Measurements from ENCODE around the gene YAP1.
"Not testable (repeated sequence)": the region's sequence is repeated elsewhere in the genome, so short reads cannot be mapped to it uniquely, and the experiment has no call there.

YAP1 gene

GRCh38 chr11:102237096-102237735 is 127.0 kb downstream of the YAP1 start:
- FAIRE-seq, result peak; percentile 44
- DNase-seq (ENCODE audit: insufficient read length, low spot score), result no peak

DNA sequence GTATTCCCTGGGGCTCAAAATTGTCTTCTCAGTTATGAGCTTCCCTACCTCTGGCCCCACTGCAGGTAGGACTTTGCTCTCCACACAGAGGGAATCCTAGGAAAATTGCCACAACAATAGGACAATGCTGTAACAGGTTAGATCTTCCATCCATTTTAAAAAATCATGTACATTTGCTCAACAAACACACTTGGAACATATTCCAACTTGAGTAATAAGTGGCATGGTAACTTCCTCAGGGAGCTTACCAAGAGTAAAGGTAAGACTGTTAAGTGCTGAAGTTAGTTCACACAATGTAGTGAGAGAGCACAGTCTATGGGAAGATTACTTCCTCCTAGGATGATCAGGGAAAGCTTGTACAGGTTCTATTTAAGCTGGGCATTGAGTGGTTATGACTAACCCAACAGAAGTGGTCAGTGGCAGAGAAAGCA is 128.2 kb downstream of the YAP1 start:
- DNase-seq (ENCODE audit: insufficient read length, low spot score) (no peak), FAIRE-seq (peak; percentile 48)

GRCh38 chr11:102239448-102239847 is 129.2 kb downstream of the YAP1 start:
- FAIRE-seq (no peak), DNase-seq (ENCODE audit: insufficient read length, low spot score) (no peak)

- no peak for DNase-seq (ENCODE audit: insufficient read length, low spot score)
- FAIRE-seq, result peak; percentile 44
Measured at GRCh38 chr11:102239911-102240310, 129.7 kb downstream of the YAP1 start.

GRCh38 chr11:102240502-102240901 is 130.3 kb downstream of the YAP1 start:
- no peak for FAIRE-seq
- no peak for DNase-seq (ENCODE audit: insufficient read length, low spot score)

GRCh38 chr11:102241026-102241425 is 130.8 kb downstream of the YAP1 start:
- no peak for DNase-seq (ENCODE audit: insufficient read length, low spot score)
- peak; percentile 91 for FAIRE-seq

GRCh38 chr11:102243399-102243884 is 133.2 kb downstream of the YAP1 start:
- FAIRE-seq, result no peak
- no peak for DNase-seq (ENCODE audit: insufficient read length, low spot score)

DNA sequence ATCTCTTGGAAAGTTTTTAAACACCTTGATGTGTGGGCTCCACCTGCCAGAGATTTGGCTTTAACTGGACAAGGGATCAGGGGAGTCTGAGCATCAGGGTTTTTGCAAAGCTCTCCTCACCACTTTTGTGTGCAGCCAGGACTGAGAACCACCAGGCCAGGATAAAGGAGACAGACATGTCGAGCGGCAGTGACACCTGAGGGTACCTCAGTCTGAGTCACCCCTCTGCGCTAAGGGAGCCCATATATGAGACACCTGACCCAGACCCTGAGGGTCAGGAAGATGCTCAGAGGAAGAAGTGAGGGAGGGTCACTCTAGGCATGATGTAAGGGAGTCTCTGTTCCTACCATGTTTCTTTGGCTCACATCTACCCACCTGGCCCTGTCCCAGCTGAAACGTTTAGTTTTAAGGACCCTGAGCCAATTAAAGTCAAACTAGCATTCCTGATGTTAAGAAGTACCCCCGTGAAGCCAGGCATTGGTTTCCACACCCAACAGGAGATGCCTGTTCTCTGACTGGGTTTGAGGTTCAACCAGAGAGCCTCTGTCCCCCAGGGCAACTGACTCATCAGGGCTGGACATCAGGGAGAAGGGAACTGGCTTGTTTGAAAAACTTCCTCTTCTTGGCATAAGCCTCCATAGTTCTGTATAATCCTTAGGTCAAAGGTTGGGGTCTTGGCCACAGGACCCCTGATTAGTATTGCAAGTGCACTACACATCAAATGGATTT is 134.6 kb downstream of the YAP1 start:
- DNase-seq (ENCODE audit: insufficient read length, low spot score), result peak; percentile 89
- peak; percentile 98 for FAIRE-seq

GRCh38 chr11:102251423-102251822 is 141.2 kb downstream of the YAP1 start:
- FAIRE-seq, result peak; percentile 52
- DNase-seq (ENCODE audit: insufficient read length, low spot score), result no peak

DNA sequence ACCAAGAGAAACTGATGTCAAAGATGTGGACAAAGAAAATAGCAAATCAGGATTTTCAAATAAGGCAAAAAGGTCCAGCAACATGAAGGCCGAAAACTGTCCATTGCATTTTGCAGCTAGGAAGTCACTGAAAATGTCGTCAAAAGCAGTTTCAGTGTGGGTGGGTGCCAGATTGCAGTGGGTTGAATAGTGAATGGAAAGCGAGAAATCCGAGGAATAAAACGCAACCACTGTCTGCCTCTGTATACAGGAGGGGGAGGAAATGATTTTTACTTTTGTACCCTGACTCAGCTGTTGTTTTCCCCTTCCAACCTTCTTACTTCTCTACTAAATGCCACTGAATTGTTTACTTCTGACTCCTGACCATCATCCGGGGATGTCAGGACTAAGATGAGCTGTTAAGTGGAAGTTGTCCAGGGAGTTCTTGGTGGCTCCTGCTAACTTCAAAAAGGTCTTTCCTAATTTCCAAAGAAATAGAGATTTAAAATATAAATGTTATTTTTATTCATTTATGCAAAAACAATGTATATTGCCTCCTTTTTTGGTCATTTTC is 142.2 kb downstream of the YAP1 start:
- FAIRE-seq (no peak), DNase-seq (ENCODE audit: insufficient read length, low spot score) (no peak)

DNA sequence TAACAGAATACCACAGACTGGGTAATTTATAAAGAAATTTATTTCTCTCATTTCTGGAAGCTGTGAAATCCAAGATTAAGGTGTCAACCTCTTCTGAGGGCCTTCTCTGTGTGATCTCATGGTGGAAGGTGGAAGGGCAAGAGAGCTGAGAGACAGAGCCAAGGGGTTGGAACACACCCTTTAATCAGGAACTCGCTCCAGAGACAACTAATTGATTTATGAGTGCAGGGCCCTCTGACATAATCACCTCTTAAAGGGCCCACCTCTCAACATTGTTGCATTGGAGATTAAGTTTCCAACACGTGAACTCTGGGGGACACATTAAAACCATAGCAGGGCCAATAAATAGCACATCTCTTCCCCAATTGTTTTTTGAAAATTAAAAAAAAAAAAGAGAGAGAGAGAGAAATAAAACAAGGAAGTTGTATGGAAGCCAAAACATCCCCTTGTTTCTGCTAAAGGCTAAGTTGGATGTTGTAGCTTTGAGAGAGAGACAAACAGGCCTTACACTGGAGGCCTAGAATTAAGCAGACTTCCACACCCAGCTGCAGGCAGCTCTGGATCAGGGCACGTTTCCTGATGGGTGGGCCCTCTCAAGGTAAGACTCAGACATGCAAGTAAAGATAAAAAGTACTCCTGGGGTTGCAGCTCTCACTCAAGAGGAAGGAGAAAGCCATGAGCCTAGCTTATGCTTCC is 142.9 kb downstream of the YAP1 start:
- FAIRE-seq (peak; percentile 71), DNase-seq (ENCODE audit: insufficient read length, low spot score) (no peak)

DNA sequence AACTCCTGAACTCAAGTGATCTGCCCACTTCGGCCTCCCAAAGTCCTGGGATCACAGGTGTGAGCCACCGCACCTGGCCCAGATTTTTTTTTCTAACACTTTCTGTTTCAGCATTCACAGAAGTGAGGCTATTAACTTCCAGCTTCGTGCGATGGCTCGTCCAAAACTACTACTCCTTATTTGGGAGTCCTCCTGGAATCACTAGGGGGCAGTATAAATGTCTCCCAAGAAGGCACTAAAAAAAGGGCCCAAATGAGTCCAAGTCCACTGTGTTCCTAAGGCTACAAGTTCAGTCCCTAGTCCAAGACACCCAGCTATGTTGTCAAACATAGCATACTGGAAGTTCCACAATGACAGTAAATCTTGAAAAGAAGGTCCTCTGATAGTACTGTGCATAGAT is 143.8 kb downstream of the YAP1 start:
- DNase-seq (ENCODE audit: insufficient read length, low spot score), result no peak
- FAIRE-seq, result peak; percentile 16

DNA sequence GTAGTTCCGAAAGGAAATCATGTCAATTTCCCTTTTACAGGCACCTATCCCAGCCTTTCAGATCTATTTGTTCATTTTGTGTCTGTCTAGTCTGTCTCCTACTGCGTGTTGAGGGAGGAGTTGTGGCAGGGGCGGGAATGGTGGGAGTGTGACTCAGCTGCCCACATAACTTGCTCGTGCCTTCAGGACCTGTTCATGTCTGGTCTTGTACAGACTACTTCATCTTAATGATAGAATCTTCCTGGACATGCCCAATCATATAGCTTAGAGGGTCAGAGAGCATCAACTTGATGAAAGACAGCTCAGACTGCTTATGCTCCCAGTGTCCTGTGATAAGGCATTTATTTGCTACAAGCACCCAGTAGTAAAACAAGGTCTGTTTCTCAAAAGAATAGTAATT is 146.0 kb downstream of the YAP1 start:
- FAIRE-seq (peak; percentile 100), DNase-seq (ENCODE audit: insufficient read length, low spot score) (peak; percentile 99)

DNA sequence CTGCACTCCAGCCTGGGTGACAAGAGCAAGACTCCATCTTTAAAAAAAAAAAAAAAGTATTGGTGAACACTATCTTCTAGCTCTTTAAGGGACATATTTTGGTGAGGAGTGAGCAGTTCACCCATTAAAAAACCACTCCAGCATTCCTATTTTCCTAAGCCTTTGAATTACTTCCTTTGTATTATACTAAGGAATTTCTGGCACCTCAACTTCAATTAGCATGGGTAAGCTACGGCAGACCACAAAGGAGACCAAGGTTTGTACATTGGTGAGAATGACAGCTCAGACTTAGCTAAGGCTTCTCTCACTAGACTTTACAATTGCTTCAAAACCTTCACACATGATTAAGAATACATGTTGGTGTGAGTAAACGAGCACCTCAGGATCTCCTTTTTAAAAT is 150.0 kb downstream of the YAP1 start:
- no peak for DNase-seq (ENCODE audit: insufficient read length, low spot score)
- peak; percentile 40 for FAIRE-seq

DNA sequence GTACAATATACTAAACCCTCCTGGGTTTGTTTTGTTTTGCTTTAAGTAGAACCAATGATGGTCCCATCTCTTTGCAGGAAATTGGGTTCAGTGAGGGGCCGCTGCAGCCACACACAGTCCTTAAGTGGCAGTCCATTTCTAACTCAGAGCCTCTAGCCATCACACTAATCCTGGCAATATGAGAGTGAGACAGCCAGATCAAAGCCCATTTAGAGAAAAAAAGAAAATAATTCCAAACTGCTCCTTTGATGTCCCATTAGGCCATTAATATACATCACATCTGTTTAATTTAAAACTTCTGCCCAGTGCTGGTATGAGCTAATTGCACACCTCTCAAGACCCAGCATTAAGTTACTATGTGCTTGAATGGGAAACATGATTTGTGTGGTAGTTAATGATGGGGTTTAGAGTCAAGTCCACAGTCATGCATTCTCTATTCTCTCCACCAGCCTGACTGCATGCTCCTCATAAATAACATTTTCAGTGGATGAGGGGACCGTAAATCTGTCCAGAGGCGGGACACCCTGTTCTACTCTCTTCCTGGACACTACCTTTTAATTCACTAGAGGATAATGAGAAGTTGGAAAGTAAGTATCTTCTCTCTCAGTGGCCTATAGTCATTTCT is 153.2 kb downstream of the YAP1 start:
- FAIRE-seq, result no peak
- no peak for DNase-seq (ENCODE audit: insufficient read length, low spot score)

- not testable (repeated sequence) for FAIRE-seq; DNase-seq (ENCODE audit: insufficient read length, low spot score)
Measured at GRCh38 chr11:102264704-102265103, 154.5 kb downstream of the YAP1 start.

DNA sequence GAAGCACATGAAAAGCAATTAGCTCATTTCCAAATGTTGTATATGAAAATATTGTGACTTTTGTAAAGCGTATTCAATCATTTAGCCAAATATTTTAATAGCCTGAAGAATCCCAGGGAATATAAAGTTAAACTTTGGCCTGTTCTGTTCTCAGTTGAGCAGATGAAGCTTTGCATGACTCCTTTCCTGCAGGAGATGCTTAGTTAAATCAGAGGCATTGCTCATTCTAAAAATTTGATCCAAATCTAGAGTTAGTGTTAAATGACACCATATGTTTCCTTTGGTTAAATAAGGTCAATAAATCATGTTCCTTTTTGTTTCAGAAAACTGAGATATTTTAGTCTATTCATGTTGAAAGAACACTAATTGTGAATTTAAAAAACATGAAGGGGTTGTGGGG is 155.9 kb downstream of the YAP1 start:
- DNase-seq (ENCODE audit: insufficient read length, low spot score), result no peak
- FAIRE-seq, result no peak

- FAIRE-seq (peak; percentile 88), DNase-seq (ENCODE audit: insufficient read length, low spot score) (peak; percentile 86)
Measured at GRCh38 chr11:102267609-102268008, 157.4 kb downstream of the YAP1 start.

GRCh38 chr11:102268083-102268984 is 158.1 kb downstream of the YAP1 start:
- FAIRE-seq, result peak; percentile 65
- DNase-seq (ENCODE audit: insufficient read length, low spot score), result peak; percentile 61

GRCh38 chr11:102268985-102269470 is 158.8 kb downstream of the YAP1 start:
- DNase-seq (ENCODE audit: insufficient read length, low spot score), result no peak
- FAIRE-seq, result peak; percentile 20
